CD4-positive, alpha-beta T cell treated with Interleukin-4 for 1 hour (primary cell): ENCODE results near the gene HSD17B12.
"Not testable (repeated sequence)": the region's sequence is repeated elsewhere in the genome, so short reads cannot be mapped to it uniquely, and the experiment has no call there.

Experiments
- DNase-seq, 2 donors: peaks; one replicate each; pipeline ENCODE4 v3.0.0-alpha.2; 2020 to 2022

Gene HSD17B12

DNA sequence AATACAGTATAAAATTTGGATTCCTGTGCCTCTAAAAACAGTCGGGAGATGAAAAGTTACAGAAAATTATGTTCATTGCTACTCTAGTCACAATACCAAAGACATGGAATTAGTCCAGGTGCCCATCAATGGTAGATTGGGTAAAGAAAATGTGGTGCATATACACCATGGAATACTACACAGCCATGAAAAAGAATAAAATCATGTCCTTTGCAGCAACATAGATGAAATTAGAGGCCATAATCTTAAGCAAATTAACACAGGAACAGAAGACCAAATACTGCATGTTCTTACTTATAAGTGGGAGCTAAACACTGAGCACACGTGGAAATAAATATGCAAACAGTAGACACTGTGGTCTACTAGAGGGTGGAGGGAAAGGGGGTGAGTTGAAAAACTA, 67.6 kb downstream of the HSD17B12 start:
- no peak for DNase-seq

DNA sequence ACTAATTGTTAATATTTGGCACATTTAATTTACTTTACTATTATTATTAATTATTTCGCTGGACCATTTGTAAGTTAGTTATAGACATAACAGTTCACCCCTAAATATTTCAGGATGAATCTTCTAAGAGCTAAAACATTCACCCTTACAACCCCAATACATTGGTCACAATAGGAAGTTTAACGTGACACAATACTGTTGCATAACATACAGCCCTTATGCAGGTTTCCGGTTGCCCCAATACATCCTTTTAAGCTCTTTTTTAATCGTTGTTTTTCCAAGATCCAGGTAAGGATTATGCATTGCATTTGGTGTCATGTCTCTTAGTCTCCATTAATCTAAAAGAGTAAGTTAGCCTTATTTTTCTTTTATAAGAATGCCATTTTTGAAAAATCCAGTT, 71.2 kb downstream of the HSD17B12 start:
- DNase-seq, result no peak

DNA sequence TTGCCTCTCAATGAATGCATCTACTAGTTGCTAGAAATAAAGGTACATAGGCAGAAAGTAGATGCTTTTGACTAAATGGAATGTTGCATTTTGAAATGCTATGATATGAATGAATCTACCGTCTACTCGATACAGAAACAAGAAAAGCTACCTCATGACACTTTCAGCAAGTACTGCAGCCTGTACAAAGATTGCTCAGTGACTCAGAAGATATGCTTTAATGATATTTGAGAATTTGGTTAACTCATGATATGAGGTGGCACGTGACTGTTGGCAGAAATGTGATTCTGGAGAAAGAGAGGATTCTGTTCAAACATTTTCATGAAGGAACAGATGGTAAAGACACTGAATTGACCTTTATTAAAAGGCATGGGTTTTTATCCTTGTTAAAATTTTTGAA, 76.0 kb downstream of the HSD17B12 start:
- DNase-seq, result no peak

DNA sequence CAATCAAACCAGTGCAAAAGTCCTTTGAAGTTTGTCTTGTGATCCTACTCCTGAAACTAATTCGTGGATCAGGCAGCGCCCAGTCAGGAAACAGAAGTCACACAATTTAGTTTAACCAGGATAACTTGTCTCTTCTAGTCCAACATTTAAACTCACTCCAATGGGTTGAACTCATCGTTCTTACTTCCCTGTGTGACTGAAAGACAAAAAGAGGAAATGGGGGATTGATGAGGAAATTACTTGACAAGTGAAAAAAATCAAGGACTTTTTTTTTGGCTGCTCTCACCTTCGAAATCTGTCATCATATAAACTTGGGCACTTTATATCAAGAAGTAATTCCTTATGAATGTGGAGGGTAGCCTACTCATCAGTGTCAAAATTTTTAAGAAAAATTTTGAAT, 78.4 kb downstream of the HSD17B12 start:
- DNase-seq, result no peak

- no peak for DNase-seq
These were observed 80.4 kb downstream of the HSD17B12 start for GRCh38 chr11:43760902-43761301.

GRCh38 chr11:43765194-43765593, 84.7 kb downstream of the HSD17B12 start:
- DNase-seq, result no peak

- not testable (repeated sequence) for DNase-seq
These were observed 88.1 kb downstream of the HSD17B12 start for GRCh38 chr11:43768654-43769053.

DNA sequence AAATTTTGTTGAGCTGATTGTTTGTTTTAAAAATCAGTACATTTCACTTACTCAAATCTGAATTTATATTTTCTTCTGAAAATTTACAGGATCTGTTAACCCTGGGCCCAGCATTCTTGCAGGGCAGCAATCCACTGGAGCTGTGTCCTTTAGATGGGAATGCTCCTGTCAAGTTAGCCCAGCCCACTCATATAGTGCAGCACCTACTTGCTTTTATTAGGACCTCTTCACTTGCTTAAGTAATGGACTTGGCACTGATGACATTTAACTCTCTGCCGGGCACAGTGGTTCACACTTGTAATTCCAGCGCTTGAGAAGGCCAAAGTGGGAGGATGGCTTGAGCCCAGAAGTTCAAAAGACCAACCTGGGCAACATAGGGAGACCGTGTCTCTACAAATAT, 89.6 kb downstream of the HSD17B12 start:
- DNase-seq, result no peak

DNA sequence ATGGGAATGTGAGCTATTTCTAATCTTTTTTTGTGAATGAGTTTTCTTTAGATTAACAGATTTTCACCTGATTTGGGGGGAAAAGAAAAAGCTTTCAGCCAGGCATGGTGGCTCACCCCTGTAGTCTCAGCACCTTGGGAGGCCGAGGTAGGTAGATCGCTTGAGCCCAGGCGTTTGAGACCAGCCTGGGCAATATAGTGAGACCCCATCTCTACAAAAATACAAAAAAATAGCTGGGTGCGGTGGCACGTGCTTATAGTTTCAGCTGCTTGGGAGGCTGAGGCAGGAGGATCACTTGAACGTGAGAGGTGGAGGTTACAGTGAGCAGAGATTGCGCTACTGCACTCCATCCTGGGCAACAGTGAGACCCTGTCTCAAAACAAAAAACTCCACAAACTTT, 92.2 kb downstream of the HSD17B12 start:
- DNase-seq, result no peak

DNA sequence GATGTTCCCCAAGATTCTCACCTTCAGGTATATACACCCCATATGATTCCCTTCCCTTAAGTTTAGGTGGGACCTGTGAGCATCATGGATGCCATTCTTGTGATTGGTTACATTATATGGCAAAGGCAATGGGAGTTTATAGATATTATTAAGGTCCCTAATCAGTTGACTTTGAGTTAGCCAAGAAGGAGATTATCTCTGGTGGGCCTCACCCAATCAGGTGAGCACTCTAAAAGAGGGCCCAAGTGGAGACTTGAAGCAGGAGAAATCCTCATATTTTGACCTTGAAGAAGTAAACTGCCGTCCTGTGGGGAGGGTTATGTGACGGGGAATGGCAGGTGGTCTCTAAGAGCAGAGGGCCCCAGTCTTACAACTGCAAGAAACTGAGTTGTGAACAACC, 94.2 kb downstream of the HSD17B12 start:
- DNase-seq, result no peak

DNA sequence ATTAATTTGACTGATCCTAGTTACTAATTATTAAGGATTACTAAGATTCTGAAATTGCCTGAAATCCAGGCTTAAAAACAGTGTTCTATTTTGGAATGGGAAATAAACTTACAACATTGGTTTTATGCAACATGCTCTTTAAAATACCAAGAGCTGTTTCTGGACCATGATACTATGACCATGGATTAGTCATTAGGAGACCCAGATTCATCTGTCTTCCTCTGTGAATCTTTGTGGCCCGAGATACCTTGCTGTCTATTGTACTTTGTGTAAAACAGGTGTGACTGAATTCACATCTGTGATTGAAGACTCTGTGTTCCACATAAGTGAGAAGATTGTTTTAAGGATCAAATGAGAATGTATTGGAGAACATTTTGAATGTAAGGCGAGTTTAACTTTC, 98.8 kb downstream of the HSD17B12 start:
- DNase-seq, result no peak

GRCh38 chr11:43784301-43784700, 103.8 kb downstream of the HSD17B12 start:
- DNase-seq, result no peak

- DNase-seq, result no peak
These were observed 104.3 kb downstream of the HSD17B12 start for GRCh38 chr11:43784866-43785265.

DNA sequence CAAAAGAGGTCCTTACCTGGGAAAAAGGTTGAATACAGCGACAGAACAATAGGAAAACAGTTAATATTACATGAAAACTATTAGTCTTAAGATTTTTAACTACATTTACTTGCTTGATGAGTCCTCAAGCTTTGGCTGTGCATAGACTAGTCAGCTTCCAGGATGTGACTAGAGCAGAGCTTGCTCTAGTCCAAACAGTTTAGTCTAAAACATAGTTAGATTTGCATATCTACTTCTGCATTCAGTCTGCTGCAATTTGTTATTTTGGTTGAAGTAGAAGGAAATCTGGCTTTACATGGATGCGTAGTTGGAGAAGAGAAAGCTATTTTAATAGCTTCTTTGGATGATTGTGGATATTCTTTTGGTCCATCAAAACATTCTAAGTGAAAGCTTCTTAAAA, 104.8 kb downstream of the HSD17B12 start:
- DNase-seq, result no peak

DNA sequence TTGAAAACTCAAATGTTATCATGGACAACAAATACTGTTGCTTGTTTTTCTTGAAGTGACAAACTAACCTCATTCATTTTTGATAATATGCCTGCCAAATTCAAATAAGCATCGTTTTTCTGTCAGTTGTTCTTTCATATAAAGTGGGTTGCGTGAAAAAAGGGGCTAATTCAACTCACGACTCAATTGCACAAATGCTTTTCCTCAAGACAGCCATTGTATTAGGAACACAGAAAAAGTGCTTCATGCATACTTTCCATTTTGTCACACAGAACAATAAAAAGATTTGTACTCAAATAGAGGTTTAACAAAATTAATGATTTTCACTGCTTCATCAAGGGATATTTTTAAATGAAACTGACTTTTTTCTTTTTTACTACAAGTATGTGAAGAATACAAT, 105.5 kb downstream of the HSD17B12 start:
- no peak for DNase-seq

DNA sequence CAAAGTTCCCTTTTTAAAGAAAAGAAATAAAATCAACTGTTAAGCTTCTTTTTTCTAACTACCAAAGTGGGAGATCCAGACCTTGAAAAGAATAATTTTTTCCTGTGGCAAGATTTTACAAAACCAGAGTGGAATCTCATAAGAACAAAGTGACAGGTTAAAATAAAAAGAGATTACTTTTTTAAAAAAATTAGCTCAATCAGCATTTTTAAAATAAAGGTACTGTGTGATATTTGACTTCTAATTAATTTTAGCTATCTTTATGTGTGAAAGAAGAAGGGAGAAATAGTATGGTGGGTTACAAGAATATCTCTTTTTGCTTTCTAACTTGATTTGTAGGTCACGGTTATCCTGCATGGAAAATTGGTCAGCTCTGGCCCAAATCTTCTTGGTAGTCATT, 107.3 kb downstream of the HSD17B12 start:
- DNase-seq, result no peak

GRCh38 chr11:43788421-43788820, 107.9 kb downstream of the HSD17B12 start:
- peak in 1 of 2 donors; percentile 47 for DNase-seq

DNA sequence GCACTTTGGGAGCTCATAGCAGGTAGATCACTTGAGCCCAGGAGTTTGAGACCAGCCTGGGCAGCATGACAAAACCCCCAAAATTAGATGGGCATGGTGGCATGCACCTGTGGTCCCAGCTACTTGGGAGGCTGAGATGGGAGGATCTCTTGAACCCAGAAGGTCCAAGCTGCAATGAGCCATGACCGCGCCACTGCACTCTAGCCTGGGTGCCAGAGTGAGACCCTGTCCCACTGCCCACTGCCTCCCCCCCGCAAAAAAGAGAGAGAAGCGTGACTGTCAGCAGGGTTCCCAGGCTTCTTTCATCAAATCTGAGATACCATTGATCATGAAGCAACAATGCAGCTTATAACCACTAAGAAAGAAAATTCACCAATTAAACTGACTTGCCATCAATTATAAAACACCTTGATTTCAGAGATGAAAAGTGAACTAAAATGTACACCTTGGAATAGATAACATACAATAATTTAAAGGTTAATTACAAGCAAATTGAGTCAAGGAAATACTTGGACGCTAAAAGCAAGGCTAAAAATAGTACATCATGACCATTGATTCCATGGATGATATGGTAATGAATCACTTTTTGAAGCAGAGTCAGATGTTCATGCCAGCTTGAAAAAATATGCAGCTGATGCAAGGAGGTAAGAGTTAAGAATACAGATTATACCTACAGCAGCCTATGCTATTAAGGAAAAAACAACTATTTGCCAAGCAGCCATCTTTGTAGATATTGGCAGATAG, 109.3 kb downstream of the HSD17B12 start:
- DNase-seq, result no peak

GRCh38 chr11:43790444-43790794, 109.9 kb downstream of the HSD17B12 start:
- no peak for DNase-seq

- no peak for DNase-seq
These were observed 116.8 kb downstream of the HSD17B12 start for GRCh38 chr11:43797337-43797736.

GRCh38 chr11:43797866-43798265, 117.3 kb downstream of the HSD17B12 start:
- DNase-seq, result no peak

DNA sequence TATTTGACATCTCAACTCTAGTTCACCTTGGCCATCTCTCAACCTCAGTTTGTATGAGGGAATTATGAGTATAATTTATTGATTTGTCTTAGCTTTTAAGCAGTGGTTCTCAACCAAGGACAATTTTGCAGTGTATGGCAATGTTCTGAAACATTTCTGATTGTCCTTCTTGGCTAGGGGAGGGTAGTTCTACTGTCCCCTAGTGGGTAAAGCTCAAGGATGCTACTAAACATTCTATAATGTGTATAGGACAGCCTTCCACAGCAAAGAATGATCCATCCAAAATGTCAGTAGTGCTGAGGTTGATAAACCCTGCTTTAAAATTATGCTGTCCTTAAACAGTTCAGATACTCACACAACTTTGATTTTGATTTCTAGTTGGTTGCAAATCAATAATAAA, 122.0 kb downstream of the HSD17B12 start:
- no peak for DNase-seq

DNA sequence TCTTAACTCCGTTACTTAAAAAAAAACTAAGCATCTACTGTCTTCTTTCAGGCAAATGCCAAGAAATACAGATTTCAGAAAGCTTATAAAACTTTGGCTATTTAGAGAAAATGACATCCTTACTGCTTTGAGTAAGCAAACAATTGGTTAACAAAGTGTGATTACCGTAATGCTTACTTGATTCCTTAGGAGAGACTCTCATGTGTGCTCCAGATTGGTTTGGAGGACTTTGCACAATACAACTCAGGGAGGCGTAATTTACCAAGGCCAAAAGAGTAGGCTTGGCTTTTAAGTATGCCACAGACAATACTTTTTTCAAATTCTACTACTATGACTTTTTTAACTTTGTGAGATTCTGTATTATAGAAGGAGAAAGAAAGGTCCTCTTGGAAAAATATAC, 123.2 kb downstream of the HSD17B12 start:
- no peak for DNase-seq

DNA sequence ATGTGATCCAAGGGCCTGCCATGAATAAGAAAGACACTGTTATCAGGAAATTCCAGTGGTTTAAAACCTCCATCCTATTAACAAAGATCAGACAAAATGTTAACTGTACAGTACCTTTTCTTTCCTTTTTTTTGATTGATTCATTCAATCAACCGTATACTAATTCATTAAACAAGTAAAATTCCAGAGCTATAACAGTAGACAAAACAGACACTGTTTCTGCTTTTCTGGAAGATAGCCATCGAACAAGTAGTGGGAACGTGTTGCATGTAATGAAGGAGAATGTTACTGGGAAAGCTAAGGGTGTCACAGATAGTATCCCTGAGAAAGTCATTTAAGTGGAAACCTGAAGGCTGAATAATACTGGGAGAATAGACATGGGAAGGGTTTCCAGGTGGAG, 126.4 kb downstream of the HSD17B12 start:
- DNase-seq, result no peak

DNA sequence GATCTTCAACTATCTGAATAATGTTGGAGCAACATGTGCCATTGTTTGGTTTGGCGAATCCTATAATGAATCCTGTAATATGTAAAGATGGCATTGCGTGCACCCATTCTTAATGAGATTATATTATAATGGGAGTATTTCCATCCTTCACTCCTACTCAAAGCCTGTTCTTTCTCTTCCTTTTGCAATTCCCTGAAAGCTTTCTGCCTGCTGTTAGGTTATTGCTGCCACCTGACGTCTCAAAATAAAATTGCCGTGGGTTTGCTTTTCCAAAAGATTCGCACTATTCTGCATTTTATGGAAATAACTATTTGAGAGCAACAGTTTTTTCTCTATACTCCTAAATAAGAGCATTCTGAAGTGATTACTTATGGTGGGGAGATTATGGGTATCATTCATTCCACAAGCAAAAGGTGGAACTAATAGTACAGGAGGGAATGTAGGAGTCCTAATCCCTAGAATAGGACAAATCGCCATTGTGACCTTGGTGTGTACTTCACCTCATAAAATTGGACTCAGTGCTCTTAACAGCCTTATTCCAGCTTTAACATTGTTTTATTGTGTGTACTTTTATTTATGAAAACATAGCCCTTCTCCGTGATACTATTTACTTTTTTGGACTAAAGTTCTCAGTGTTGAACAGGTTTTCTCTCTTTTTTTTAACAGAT, 130.5 kb downstream of the HSD17B12 start:
- DNase-seq, result no peak
